HT1080 (cell line): Measurements from ENCODE around the gene ZNF575. TPM values are rescaled to one million over a fixed set of nuclear protein-coding genes. Genes with fewer than 3 reads are reported as not detected.
A peak's percentile ranks its signal among the peaks of the same experiment; 100 is the strongest.

Experiments
- DNase-seq: peaks from one replicate; pipeline ENCODE4 v3.0.0-alpha.2; 2015; ENCODE audit warnings: low read depth
- total RNA-seq: library from RNA; depleted of rRNA; stranded (reverse); fragments of >200 nt; shearing (Covaris generic); gene quantifications from 2 replicates; pipeline ENCODE4 v1.2.3, GENCODE V29; 2014; rRNA removed

The ZNF575 gene
- total RNA-seq, 1 experiment from 2014 or later = not detected

DNA sequence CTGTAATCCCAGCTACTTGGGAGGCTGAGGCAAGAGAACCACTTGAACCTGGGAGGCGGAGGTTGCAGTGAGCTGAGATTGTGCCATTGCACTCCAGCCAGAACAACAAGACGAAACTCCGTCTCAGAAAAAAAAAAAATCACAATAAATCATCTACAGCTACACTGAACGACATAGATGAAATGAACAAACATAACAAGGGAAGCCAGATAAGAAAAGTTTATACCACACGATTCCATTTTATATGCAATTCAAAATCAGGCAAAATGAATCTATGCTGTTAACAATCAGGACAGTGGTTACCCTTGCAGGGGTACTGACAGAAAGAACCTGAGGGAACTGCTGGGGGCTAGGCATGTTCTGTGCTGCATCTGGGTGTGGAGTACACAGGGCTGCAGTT lies 36.7 kb downstream of the ZNF575 start:
- DNase-seq = no peak

DNA sequence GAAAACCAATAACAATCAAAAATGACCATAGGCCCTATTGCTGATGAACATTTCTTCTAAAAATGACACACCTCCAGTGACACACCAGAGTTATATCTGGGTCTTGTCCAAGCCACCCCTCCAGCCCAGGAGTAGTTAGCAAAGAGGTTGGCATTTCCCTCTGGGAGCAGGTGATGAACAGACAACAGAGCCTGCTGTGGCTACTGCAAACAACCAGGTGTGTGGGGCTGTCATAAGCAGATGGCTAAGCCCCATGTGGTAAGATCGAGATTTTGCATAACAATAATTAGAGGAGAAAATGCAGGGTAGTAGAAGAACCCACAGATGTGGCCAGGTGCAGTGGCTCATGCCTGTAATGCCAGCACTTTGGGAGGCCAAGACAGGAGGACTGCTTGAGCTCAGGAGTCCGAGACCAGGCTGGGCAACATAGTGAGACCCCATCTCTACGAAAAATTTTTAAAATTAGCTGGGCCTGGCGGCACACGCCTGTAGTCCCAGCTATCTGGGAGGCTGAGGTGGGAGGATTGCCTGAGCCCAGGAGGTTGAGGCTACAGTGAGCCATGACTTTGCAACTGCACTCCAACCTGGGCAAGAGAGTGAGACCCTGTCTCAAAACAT lies 37.3 kb downstream of the ZNF575 start:
- no peak for DNase-seq

DNA sequence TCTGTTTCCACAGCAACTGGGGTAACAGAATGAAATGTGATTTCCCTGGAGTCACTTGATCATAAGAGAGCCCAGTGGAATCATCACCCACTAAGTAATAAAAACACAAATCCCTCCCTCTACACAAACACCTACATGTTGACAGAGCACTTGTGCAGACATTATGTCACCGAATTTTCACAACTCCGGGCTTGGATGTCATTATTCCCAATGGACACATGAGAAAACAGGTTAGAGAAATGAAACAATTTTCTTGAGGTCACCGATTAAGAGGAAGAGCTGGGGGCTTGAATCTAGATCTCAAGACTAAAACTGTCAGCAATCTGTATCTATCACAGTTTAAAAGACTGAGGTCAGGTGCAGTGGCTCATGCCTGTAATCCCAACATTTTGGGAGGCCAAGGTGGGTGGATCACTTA lies 39.2 kb downstream of the ZNF575 start:
- no peak for DNase-seq

DNA sequence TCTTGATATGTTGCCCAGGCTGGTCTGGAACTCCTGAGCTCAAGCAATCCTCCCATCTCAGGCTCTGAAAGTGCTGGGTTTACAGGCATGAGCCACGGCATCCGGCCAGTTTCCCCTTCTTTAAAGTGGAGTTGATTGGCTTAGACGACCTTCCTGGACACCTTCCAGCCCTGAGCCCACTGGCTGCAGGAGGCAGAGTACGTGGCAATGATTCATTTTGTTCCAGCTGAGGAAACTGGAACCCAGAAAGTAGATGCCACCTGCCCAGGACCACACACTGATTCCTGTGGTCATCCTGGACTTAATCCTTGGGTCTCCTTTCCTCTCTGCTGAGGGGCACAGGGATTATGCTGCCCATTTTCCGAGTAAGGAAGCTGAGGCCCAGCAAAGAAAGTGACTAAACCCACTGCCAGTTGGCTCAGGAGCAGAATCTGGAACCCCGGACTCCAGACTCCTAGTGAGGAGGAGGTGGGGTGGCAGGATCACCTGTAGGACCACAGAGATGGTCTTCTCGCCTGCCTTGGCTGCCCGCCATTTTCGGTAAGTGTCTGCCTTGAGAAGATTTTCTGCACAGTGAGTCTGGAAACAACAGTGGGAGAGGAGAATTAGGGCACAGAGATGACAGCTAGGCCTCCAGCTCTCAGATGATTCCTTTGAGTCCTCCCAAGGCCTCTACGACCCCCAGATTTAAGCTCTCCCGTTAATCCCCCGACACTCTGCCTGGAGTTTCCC lies 41.6 kb downstream of the ZNF575 start:
- peak; percentile 91 for DNase-seq

DNA sequence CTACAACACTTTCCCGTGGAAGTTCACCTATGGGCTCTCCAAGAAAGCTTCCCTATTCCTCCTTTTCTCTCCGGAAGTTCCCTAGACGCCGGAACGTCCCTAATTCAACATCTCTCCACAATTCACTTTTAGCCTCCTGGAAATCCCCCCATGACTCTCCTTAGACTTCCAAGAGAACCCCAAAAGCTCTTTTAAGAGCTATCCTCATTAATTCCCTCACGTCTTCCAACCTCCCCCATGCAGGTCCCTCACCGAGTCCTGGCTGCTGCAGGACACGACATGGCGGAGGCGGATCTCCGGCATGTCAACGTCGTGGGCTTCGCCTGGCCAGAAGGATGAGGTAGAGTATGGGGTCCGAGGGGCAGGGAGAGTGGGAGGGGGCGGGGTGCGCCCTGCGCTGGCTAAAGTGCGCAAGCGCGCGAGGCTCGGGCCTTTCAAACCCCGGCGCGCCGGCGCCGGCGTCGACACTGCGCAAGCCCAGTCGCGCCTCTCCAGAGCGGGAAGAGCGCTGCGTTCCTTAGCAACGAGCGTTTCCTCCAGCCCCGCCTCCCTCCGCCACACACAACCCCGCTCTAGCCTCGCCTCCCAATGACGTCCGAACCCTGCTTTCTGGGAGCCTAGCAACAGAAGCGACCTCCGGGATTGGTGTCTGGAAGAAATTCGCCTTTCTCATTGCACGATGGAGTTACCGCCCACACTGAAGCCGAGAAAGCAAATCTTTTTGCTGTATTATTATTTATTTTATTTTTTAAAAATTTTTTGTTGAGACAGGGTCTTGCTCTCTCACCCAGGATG lies 42.4 kb downstream of the ZNF575 start, which contains the start of the genes PINLYP and XRCC1:
Gene PINLYP, plus strand, starts transcription at position 646 of the 795 bp plus-strand sequence. CDS start 1,391 bp downstream, outside the sequence.
Gene XRCC1, minus strand, starts transcription at position 372 of the 795 bp plus-strand sequence. Its CDS starts 69 bp downstream, at position 303.
- DNase-seq = peak; percentile 98

DNA sequence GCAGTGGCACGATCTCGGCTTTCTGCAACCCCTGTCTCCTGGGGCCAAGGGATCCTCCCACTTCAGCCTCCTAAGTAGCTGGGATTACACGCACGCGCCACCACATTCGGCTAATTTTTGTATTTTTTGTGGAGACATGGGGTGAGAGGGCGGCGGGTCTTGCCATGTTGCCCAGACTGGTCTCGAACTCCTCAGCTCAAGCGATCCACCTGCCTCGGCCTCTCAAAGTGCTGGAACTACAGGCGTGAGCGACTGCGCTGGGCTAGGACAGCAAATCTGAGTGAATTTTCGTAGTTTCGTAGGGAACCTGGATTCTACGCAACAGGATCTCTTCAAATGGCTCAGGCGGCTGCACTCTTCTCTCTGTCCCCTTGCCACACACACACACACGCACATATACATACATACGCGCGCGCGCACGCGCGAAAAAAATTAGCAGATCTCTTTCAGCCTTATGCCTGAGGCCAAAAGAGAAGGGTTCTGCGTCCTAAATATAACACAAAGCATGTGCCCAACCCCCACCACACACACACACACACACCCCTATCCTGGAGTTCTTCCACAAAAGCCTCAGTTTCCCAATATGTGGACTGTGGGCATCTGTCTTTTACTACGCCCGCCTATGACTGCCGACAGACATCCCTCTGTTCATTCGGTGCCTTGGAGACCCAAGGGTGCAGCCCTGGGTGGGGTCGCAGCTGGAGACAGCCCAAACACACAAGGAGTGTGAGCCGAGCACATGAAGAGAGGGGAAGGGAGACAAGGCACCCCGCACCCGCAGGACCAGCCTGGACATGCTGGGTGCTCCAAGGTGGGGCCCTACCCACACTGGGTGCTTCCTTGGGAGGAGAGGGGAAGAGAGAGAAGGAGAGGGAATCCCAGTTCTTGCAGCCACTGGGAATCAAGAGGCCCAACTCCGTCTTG lies 43.2 kb downstream of the ZNF575 start:
- no peak for DNase-seq

DNA sequence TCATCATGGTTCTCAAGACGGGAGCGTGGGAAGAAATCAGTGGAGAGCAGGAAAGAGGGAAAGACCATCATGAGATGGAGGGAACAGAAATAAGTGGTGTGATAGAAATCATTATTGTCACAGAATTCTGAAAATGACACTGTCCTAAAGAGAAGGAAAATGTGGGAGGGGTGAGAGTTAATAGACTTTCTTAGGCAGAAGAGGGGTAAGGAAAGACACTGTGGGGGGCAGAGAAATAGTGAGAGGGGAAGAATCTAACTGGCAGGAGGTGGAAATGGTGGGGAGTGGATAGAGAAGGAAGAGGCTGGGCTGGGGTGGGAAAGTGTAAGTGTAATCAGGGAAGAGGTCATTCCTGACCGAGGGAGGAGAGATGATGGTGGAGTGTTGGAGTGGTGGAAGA lies 45.8 kb downstream of the ZNF575 start:
- DNase-seq = no peak

DNA sequence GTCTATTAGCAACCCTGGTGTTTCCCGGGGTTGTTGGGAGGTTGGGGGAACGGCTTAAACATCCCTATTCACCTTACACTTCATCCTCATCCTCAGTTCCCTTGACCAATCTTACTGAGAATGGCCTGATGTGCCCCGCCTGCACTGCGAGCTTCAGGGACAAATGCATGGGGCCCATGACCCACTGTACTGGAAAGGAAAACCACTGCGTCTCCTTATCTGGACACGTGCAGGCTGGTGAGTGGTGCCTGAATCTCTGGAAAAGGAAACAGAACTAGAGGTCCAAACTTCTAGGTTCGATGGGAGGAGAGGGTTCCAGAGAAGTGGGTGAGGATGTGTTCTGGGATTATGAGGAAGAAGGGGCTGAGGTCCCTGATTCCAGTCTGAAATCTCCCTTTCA lies 48.5 kb downstream of the ZNF575 start:
- DNase-seq = no peak

DNA sequence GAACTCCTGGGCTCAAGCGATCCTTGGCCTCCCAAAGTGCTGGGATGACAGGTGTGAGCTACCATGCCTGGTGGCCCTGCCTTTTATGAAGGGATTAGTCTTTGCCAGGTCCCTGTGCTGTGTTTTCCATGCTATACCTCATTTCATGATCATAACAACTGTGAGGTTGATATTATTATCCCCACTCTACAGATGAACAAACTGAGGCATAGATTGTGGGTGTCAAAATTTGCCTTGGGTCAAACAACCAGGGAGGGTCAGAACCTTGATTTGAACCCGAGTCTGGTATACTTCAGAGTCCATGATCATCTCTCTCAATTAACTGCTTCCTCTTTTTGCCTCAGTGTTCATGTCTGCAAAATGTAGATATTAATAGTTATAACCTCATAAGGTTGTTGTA lies 49.5 kb downstream of the ZNF575 start:
- DNase-seq = no peak

DNA sequence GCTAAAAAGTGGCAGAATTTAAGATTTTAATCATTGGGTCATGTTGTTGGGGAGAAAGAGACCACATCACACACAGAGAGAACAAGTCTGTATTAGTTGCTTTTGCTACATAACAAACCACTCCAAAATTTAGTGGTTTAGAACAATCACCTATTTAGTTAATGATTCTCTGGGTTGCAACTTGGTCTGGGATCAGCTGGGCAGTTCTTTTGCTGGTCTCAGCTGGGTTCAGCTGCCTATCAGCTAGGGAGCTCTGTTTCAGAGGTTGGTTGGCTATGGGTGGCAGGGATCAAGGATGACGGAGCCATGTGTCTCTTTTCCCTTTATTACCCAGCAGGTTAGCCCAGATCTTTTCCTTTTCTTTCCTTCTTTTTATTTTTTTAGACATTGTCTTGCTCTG lies 51.5 kb downstream of the ZNF575 start:
- DNase-seq = no peak

Other genes starting within 250 kb of the ZNF575 start
- gene CD177, start 179.5 kb upstream of the ZNF575 start, total RNA-seq = not detected in 2 replicates
- not detected in 2 replicates for gene TEX101, start 118.3 kb upstream of the ZNF575 start, total RNA-seq
- gene LYPD3, start 67.6 kb upstream of the ZNF575 start, total RNA-seq = not detected in 2 replicates
- 5.3 and 7.0 TPM in 2 replicates for gene PHLDB3, start 28.4 kb upstream of the ZNF575 start, total RNA-seq
- gene ETHE1, start 6.0 kb upstream of the ZNF575 start, total RNA-seq = 30.5 and 31.1 TPM in 2 replicates
- gene XRCC1, start 42.3 kb downstream of the ZNF575 start, total RNA-seq = 24.3 and 32.5 TPM in 2 replicates
- 0.58 TPM in 1 of 2 replicates, not detected in the other for gene PINLYP, start 42.6 kb downstream of the ZNF575 start, total RNA-seq
- 7.1 and 12.4 TPM in 2 replicates for gene IRGQ, start 62.9 kb downstream of the ZNF575 start, total RNA-seq
- 19.4 and 19.9 TPM in 2 replicates for gene ZNF576, start 63.4 kb downstream of the ZNF575 start, total RNA-seq
- 0.03 TPM in 1 of 2 replicates, not detected in the other for gene SRRM5, start 78.9 kb downstream of the ZNF575 start, total RNA-seq
- gene ZNF428, start 86.4 kb downstream of the ZNF575 start, total RNA-seq = 23.6 and 24.8 TPM in 2 replicates
- gene CADM4, start 106.7 kb downstream of the ZNF575 start, total RNA-seq = 1.3 and 1.5 TPM in 2 replicates
- 217 and 240 TPM in 2 replicates for gene PLAUR, start 137.0 kb downstream of the ZNF575 start, total RNA-seq
- gene IRGC, start 182.9 kb downstream of the ZNF575 start, total RNA-seq = not detected in 2 replicates
- gene SMG9, start 221.8 kb downstream of the ZNF575 start, total RNA-seq = 29.0 and 37.5 TPM in 2 replicates
- 108 and 120 TPM in 2 replicates for gene KCNN4, start 247.8 kb downstream of the ZNF575 start, total RNA-seq